ENCODE data around the gene INKA2.
"Not testable (repeated sequence)": the region's sequence is repeated elsewhere in the genome, so short reads cannot be mapped to it uniquely, and the experiment has no call there.

INKA2 gene

DNA sequence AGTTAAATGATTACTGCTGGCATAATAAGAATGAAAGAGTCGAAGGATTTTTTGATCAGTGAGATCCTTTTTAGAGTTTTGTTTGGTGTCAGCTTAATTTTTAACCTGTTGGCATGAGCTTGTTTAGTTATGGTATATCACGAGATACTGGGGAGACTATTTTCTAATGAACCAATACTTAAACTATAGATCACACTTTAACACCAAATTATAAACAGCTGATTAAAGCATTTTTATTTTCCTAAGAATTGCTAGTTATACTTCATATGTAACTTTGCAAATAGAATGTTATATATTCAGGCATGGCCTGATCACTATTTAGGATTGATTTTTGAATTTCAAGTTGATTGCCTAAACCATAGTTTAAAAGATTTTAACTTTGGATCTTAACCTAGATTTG is 22.5 kb upstream of the INKA2 start:
- Mint-ChIP-seq H3K4me3 (no peak overlapping the region), H3K36me3 (peaks cover 55% of the 10 kb centered on the region), H3K9me3 (no peaks in the 10 kb centered on the region), H3K27ac (no peak overlapping the region), H3K27me3 (no peaks in the 10 kb centered on the region), H3K4me1 (peaks cover 5% of the 10 kb centered on the region)
- no peak for ATAC-seq

DNA sequence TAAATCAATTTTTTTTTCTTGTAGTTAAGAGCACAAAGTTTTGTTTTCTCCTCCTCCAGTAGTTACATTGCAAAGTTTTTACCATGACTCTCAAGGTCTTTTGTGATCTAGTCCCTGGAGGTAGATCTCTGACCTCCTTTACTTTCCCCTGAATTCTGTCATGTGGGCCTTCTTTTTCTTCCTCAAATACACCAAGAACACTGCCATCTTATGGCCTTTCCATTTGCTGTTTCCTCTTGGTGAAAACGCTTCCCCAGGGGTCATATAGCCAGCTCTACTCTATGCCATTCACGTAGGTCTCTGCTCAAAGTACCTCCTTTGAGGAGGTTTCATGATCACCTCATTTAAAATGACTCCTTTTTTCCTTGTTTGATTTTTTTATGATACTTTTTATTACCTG is 19.2 kb upstream of the INKA2 start:
- no peak for ATAC-seq
- Mint-ChIP-seq H3K36me3 (peaks cover 34% of the 10 kb centered on the region), H3K4me3 (no peak overlapping the region), H3K27me3 (no peaks in the 10 kb centered on the region), H3K27ac (no peak overlapping the region), H3K9me3 (no peaks in the 10 kb centered on the region), H3K4me1 (peaks cover 24% of the 10 kb centered on the region)

DNA sequence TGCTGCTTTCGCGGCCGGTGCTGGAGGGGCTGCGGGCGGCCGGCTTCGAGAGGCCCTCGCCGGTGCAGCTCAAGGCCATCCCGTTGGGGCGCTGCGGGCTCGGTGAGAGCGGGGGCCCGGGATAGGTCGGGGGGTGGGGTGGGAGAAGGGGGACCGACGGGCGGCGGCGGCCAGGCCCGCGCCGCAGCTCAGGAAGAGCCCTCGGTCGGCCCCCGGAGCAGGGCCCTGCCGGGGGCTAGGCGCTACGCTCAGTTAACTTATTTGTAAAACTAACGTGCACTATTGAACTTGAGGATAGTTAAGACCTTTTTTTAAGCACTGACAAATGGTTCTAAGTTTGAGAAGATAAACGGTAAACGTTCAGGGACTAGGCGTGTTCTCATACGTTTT is 16.9 kb upstream of the INKA2 start:
- peak; percentile 38 for ATAC-seq
- Mint-ChIP-seq H3K4me3 (peak overlapping the region; percentile 90), H3K27ac (peak overlapping the region; percentile 98), H3K9me3 (no peaks in the 10 kb centered on the region), H3K36me3 (peaks cover 18% of the 10 kb centered on the region), H3K27me3 (no peaks in the 10 kb centered on the region), H3K4me1 (peaks cover 31% of the 10 kb centered on the region)

DNA sequence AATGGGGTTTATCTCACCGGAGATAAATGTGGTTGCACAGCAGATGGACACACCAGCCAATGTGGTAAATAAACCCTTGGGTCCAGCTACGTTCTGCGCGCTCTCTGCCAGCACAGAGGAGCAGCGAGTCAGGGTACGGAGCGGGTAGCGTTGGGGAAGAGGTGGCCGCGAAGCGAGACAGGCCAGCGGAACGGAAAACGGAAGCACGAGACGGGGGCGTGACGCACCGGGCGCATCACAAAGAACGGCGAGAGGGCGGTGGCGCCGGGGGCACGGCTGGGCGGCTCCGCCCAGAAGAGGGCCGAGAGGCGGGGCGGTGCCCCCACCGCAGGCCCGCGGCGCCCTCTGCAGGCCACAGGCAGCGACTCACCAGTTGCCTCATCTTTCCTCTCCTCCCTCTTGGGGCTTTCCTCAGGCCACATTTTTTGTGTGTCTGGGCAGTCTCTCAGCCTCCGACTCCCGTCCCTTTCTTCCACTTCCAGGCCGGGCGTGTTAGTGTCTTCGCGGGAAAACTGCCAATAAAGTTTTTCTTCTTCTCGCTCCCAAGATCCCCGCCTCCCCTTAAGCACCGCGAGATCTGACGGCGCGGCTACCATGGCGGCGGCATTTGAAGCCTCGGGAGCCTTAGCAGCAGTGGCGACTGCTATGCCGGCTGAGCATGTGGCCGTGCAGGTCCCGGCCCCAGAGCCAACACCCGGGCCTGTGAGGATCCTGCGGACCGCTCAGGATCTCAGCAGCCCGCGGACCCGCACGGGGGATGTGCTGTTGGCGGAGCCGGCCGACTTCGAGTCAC is 16.3 kb upstream of the INKA2 start, which contains the start of gene DDX20:
TSS of gene DDX20 (plus strand) at position 571 of the 793 bp plus-strand sequence. CDS start at position 595, 24 bp downstream.
- Mint-ChIP-seq H3K4me1 (peaks cover 31% of the 10 kb centered on the region), H3K27me3 (no peaks in the 10 kb centered on the region), H3K9me3 (no peaks in the 10 kb centered on the region), H3K27ac (peak within 1 kb of the TSS; percentile 98), H3K36me3 (peaks cover 18% of the 10 kb centered on the region), H3K4me3 (peak within 1 kb of the TSS; percentile 90)
- peak; percentile 97 for ATAC-seq

DNA sequence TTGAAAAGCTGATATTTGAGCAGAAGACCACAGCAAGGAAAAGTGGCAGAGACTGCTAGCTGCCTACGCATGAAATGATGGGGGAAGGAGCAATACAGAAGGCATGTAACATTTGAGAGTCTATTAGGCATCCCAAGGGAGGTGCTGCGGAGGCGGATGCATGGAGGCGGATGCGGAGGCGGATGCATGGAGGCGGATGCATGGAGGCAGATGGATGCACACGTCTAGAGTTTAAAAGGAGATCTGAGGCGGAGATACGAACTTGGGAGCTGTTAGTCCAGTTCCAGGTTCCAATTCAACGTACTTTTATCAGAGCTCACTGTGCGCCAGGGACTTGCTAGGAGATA is 15.8 kb upstream of the INKA2 start:
- Mint-ChIP-seq H3K27ac (peak overlapping the region; percentile 98), H3K4me3 (peak overlapping the region; percentile 90), H3K36me3 (peaks cover 15% of the 10 kb centered on the region), H3K9me3 (no peaks in the 10 kb centered on the region), H3K27me3 (no peaks in the 10 kb centered on the region), H3K4me1 (peaks cover 31% of the 10 kb centered on the region)
- ATAC-seq: no peak

DNA sequence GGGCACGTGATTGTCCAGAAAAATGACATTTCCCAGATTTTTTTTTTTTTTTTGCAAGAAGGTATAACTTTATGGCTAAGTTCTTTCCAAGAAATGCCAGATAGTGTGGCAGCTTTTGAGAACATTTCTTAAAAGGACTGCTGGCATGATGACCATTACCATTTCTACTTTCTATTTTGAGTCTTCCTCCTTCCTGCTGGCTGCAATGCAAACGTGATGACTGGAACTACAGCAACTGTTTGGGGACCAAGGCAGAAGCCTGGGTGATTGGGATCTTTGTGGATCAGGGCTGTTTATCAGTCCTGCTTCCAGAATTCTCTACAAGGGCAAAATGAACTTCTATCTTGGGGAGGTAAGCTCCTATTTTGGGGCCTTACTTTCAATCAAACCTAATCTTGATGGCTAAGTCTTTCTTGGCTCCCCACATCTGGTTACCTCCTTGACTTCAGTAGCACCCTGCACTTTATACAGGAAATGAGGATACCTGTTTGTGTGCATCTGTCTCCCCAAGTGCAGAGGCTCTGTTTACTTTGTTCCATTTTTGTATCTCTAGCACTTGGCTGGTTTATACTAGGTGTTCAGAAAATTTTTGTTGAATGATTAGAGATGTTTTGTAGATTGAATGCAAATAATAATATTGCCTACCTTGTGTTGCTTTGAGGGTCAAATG is 12.8 kb upstream of the INKA2 start:
- no peak for ATAC-seq
- no peak overlapping the region for H3K27ac Mint-ChIP-seq
- H3K9me3 Mint-ChIP-seq: no peaks in the 10 kb centered on the region
- H3K4me1 Mint-ChIP-seq: peaks cover 34% of the 10 kb centered on the region
- H3K4me3 Mint-ChIP-seq: no peak overlapping the region
- no peaks in the 10 kb centered on the region for H3K36me3 Mint-ChIP-seq
- no peaks in the 10 kb centered on the region for H3K27me3 Mint-ChIP-seq

DNA sequence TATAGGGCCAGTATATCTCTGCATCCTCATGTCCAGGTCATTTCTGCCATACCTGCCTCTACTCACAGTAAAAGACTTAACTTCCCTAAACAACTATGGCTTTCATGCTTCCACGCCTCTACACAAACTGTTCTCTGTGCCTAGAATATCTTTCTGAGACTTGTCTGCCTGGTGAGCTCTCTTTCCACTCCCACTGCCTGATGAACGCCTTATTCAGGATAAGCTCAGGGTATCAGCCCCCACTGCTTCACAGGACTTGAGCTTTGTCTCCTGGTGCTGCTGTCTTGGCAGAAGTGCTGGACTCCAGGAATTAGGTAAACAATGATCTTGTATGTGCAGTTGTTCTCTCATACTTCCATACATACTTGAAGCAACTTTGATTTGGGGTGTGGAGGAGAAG is 11.7 kb upstream of the INKA2 start:
- Mint-ChIP-seq H3K4me1 (peaks cover 25% of the 10 kb centered on the region), H3K4me3 (no peak overlapping the region), H3K27ac (no peak overlapping the region), H3K9me3 (no peaks in the 10 kb centered on the region), H3K36me3 (no peaks in the 10 kb centered on the region), H3K27me3 (no peaks in the 10 kb centered on the region)
- no peak for ATAC-seq

DNA sequence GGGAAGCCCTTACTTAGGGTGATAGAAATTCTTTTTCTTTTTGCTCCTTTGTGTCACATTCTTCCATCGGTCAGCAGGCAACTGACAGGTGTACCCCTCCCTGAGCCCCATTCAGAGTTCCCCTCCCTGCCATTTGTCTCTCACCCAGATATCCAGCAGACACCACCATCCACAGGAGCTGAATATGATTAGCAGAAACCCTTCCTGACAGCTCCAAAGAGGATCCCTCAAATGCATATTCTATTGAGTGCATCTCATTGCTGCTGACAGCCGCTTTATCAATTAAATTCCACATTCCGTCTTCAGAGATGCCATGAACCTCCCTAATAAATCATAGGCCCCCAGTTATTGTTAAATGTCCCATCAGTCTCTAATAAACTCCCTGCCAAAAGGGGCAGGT is 10.4 kb upstream of the INKA2 start:
- peaks cover 21% of the 10 kb centered on the region for H3K4me1 Mint-ChIP-seq
- H3K27me3 Mint-ChIP-seq: no peaks in the 10 kb centered on the region
- no peak overlapping the region for H3K4me3 Mint-ChIP-seq
- no peak overlapping the region for H3K27ac Mint-ChIP-seq
- no peaks in the 10 kb centered on the region for H3K9me3 Mint-ChIP-seq
- no peak for ATAC-seq
- H3K36me3 Mint-ChIP-seq: no peaks in the 10 kb centered on the region

DNA sequence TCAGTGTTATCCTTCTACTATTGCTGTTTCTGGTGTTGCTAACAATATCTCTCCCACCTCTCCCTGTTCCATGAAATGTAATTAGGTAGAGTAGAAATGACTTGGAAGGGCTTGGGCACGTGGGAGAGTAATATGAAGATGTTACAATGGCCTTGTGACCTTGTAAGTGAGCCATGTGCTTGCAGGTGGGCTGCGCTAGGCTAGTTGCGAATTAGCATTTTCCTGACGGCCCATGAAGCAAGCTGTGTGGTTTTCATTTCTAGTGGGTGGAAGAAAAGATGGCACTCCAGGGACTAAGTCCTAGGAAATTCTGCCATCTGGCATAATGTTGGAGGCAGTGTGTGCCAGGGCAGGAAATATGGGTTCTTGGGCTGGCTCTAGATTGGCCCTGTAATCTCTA is 8.8 kb upstream of the INKA2 start:
- H3K4me3 Mint-ChIP-seq: no peak overlapping the region
- H3K9me3 Mint-ChIP-seq: no peaks in the 10 kb centered on the region
- no peak overlapping the region for H3K27ac Mint-ChIP-seq

DNA sequence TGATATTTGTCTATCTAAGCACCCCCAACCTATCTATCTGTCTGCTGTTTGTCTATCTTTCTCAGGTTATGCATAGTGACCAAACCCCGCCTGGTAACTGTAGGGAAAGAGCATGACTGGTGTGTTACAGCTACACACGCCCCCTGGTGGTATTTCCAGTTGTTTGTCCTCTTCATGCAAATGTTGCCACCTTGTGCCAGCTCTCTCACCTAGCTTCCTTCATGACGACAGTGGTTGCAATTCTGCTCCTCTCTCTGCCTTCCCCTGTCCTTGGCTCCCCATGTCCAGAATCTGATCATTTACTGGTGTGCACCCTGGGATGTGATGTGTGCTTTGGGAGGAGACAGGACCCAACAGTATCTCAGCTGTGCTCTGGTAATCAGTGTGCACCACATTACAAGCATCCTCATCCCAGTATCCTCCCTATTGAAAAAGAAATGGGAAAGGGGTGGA is 8.1 kb upstream of the INKA2 start:
- H3K36me3 Mint-ChIP-seq: no peaks in the 10 kb centered on the region
- peak overlapping the region; percentile 15 for H3K27ac Mint-ChIP-seq
- ATAC-seq: peak; percentile 61
- peaks cover 12% of the 10 kb centered on the region for H3K4me1 Mint-ChIP-seq
- no peaks in the 10 kb centered on the region for H3K27me3 Mint-ChIP-seq
- H3K4me3 Mint-ChIP-seq: no peak overlapping the region
- no peaks in the 10 kb centered on the region for H3K9me3 Mint-ChIP-seq

More for the DNA sequence above, 8.8 kb upstream of the INKA2 start:
- H3K27me3 Mint-ChIP-seq: no peaks in the 10 kb centered on the region
- peaks cover 12% of the 10 kb centered on the region for H3K4me1 Mint-ChIP-seq
- no peak for ATAC-seq
- no peaks in the 10 kb centered on the region for H3K36me3 Mint-ChIP-seq

DNA sequence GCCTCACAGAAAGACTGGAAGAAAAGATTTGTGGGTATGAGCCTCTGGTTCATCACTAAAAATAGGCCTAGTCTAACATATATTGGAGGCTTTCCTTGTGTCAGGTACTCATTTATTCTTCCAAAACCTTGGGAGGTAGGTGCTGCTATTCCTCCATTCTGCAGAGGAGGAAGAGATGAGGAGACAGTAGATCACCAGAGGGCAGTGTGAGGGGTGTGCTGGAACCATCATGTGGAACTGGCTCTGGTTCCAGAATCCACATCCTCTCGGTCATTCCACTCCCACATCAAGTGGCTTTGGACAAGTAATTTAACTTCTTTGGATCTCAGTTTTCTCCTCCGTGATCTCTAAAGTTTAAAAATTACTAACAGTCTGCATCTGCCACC is 7.4 kb upstream of the INKA2 start:
- Mint-ChIP-seq H3K36me3 (no peaks in the 10 kb centered on the region), H3K27ac (no peak overlapping the region), H3K4me1 (peaks cover 5% of the 10 kb centered on the region), H3K4me3 (no peak overlapping the region), H3K9me3 (no peaks in the 10 kb centered on the region), H3K27me3 (no peaks in the 10 kb centered on the region)
- no peak for ATAC-seq

DNA sequence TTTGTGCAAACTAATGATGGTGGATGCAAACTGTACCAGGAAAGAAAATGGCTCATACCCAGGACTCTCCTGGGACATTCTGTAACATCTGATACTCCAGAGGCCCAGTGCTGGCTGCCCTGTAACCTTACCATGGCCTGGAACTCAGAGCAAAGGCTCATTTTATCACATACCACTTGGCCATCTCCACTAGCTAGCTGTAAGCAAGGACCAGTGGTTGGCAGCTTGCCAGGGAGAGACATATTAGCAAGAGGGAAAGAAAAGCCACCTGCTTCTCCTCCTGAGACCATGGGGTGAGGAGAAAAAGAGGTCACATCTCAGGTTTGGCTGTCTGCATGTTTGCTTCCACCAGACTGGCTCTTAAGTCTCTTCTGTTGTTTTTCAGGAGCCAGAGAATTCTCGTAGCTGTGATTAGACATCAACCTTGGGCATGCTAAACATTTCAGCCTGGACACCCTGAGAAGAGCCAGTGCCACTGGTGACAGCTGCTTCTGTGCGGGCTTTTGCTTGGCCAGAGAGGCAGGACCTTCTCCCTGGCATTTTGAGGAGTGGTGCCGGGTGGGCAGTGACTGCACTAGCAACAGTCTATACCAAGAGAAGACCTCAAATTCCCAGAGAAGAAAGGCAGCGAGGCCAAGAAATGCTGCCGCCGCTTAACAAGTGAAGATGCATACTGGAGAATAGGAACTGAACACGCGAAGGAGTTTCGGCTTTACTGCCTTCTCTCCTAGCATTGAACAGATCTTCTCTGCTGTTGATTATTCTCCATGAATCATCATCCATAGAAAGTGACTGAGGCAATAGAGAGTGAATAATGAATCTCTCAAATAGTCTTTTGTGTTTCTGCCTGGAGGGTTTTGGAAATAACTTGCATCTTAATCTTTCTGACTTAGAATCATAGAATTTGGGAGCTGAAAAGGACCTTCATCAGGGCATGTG is 6.7 kb upstream of the INKA2 start:
- Mint-ChIP-seq H3K4me1 (peaks cover 6% of the 10 kb centered on the region), H3K4me3 (no peak overlapping the region), H3K36me3 (no peaks in the 10 kb centered on the region), H3K9me3 (no peaks in the 10 kb centered on the region), H3K27ac (no peak overlapping the region), H3K27me3 (peaks cover 4% of the 10 kb centered on the region)
- ATAC-seq: no peak

DNA sequence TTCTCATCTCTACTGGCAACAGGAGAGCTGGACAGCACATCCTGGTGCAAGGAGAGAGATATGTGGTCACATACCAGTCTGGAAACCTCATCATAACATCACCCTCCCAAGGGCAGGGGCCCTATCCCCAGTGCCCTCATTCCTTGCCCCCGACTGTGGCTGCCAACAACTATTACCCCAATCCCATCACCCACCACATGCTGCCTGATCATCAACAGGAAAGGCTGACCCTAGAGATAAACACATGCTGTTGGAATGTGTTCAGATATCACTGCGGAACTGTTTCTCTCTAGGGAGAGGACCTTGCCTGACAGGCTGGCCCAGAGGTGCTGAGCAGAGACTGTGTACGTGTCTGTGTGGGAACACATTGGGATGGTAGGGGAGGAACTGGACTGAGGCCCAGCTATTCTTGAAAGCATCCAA is 4.5 kb upstream of the INKA2 start:
- H3K27ac Mint-ChIP-seq: no peak overlapping the region
- H3K4me1 Mint-ChIP-seq: peaks cover 24% of the 10 kb centered on the region
- no peak for ATAC-seq
- H3K4me3 Mint-ChIP-seq: no peak overlapping the region
- H3K9me3 Mint-ChIP-seq: no peaks in the 10 kb centered on the region
- H3K36me3 Mint-ChIP-seq: no peaks in the 10 kb centered on the region
- peaks cover 20% of the 10 kb centered on the region for H3K27me3 Mint-ChIP-seq

DNA sequence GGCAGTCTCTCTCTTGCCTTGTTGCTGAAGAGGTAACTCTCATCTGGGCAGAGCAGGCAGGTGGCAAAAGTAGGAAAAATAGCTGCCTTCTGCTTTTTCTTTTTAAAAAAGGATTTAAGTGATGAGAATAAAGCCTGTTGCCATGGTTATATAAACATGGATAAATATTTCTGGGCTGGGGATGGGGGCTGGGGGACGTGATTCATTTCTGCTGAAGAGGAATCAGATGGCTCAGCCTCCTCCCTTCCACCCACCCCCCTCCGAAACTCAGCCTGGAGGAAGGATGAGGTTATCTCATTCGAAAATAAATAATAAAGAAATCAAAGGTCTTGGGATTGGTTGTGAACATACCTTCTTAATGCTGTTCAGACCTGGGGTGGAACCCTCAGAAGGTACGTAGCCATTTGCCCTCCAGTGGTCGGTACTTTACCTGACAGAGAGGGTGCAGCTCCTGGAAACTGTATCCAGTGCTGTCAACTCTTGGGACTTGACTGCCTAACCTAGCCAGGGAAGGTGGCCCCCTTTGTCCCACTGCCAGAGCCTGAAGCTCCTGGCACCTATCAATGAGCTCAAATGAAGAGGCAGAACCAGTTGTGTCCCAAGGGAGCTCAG is 3.8 kb upstream of the INKA2 start:
- H3K27ac Mint-ChIP-seq: no peak overlapping the region
- no peak for ATAC-seq
- no peak overlapping the region for H3K4me3 Mint-ChIP-seq
- peaks cover 30% of the 10 kb centered on the region for H3K4me1 Mint-ChIP-seq
- no peaks in the 10 kb centered on the region for H3K36me3 Mint-ChIP-seq
- H3K27me3 Mint-ChIP-seq: peaks cover 20% of the 10 kb centered on the region
- no peaks in the 10 kb centered on the region for H3K9me3 Mint-ChIP-seq

DNA sequence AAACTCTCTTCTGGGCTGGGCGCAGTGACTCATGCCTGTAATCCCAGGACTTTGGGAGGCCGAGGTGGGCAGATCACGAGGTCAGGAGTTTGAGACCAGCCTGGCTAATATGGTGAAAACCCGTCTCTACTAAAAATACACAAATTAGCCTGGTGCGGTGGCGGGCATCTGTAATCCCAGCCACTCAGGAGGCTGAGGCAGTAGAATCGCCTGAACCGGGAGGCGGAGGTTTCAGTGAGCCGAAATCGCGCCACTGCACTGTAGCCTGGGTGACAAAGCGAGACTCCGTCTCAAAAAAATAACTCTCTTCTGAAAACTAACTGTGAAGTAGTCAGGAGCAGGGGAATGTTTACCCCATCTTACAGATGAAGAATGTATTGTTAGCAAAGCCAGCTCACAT is 3.1 kb upstream of the INKA2 start:
- not testable (repeated sequence) for ATAC-seq, H3K27ac Mint-ChIP-seq
- peaks cover 20% of the 10 kb centered on the region for H3K27me3 Mint-ChIP-seq

More for the DNA sequence above, 3.1 kb upstream of the INKA2 start:
- H3K4me1 Mint-ChIP-seq: peaks cover 33% of the 10 kb centered on the region
- not testable (repeated sequence) for H3K9me3 Mint-ChIP-seq, H3K36me3 Mint-ChIP-seq, H3K4me3 Mint-ChIP-seq

All from stimulated activated memory B cell treated with anti-CD40 and anti-IgM and Interleukin-4, amounts not matched to agents 10 μg/mL and 1 μg/mL and 100 μg/mL, for 72 hours (primary cell).